HepG2 (cell line): ENCODE results near the gene UNKL. TPM values are rescaled to one million over a fixed set of nuclear protein-coding genes. Genes with fewer than 3 reads are reported as not detected.

Experiments
- ATAC-seq: fragments of 200-7000 bp; cut with Tn5 transposase; 3 replicates; pipeline ENCODE4 v1.9.1; 2020; ENCODE audit warnings: mild to moderate bottlenecking, moderate library complexity
- BruUV-seq: library from RNA; stranded (reverse); fragments of 400-500 nt; replicated peaks from 2 replicates; lab custom pipeline; 2021; lab: Mats Ljungman, UMichigan
- CTCF ChIA-PET: fragments of 300-600 bp; formaldehyde crosslinking; extraction: SDS; loops from one replicate; lab custom pipeline; 2021; ENCODE audit warnings: low total read pairs, inconsistent platforms, low intra/inter-chr PET ratio; lab: Yijun Ruan, JAX
- POLR2A ChIA-PET: fragments of 350-600 bp; sonication (Branson Sonifier 250); formaldehyde crosslinking; loops from one replicate; lab custom pipeline; 2020; ENCODE audit warnings: antibody characterized with exemption, inconsistent platforms; lab: Yijun Ruan, JAX
- DNase-seq: peaks from one replicate; pipeline ENCODE4 v3.0.0-alpha.2; 2015; ENCODE audit warnings: low spot score
- FAIRE-seq: peaks from 3 replicates; lab custom pipeline; 2011; peaks lifted over from hg19 to GRCh38; lab: Jason Lieb, UNC
- H2AFZ ChIP-seq: one replicate; pipeline ENCODE4 v1.6.1; 2011; ENCODE audit warnings: low read length, inconsistent platforms
- H3K27ac ChIP-seq: fragments of 300-600 bp; 3 replicates; pipeline ENCODE4 v1.8.0; 2011; ENCODE audit warnings: mixed run types, mild to moderate bottlenecking, mixed read lengths, low read length, inconsistent platforms; ENCODE audit not compliant: insufficient read depth; ENCODE audit errors: extremely low read length
- H3K27me3 ChIP-seq, 2 experiments: fragments of 200-600 bp in 1 of 2; 2 replicates in 1 of 2; 3 replicates in 1 of 2; pipeline versions ENCODE4 v1.6.0 to v1.8.0; 2011; ENCODE audit warnings: low read length in 2 of 2, mild to moderate bottlenecking in 2 of 2, moderate library complexity in 2 of 2, inconsistent platforms in 1 of 2; ENCODE audit not compliant: insufficient read depth in 2 of 2, control insufficient read depth in 1 of 2
- H3K36me3 ChIP-seq, 2 experiments: fragments of 200-600 bp in 1 of 2; replicated peaks in 1 of 2; 2 replicates in 1 of 2; 3 replicates in 1 of 2; pipeline versions ENCODE4 v1.5.1 to v1.8.0; 2011; ENCODE audit warnings: low read length in 2 of 2, inconsistent platforms in 1 of 2; ENCODE audit not compliant: insufficient read depth in 2 of 2, control insufficient read depth in 1 of 2
- H3K4me1 ChIP-seq: 2 replicates; pipeline ENCODE4 v1.5.1; 2012; ENCODE audit warnings: low read length, inconsistent platforms; ENCODE audit not compliant: insufficient read depth
- H3K4me2 ChIP-seq: 2 replicates; pipeline ENCODE4 v1.6.0; 2011; ENCODE audit warnings: low read depth, low read length, inconsistent platforms
- H3K4me3 ChIP-seq, 3 experiments: fragments of 200-600 bp in 1 of 3; sonication (generic), shearing (Covaris generic) in 1 of 3; replicated peaks in 1 of 3; 2 replicates each; pipeline ENCODE4 v1.5.1; 2011 to 2016; ENCODE audit warnings: low read length in 3 of 3, inconsistent platforms in 2 of 3, low read depth in 2 of 3, mild to moderate bottlenecking in 2 of 3, control low read depth in 1 of 3, mixed read lengths in 1 of 3; ENCODE audit not compliant: insufficient read depth in 1 of 3
- H3K79me2 ChIP-seq: one replicate; pipeline ENCODE4 v1.6.1; 2011; ENCODE audit warnings: low read length, inconsistent platforms; ENCODE audit not compliant: insufficient read depth
- H3K9ac ChIP-seq: 2 replicates; pipeline ENCODE4 v1.6.0; 2011; ENCODE audit warnings: mild to moderate bottlenecking, low read depth, low read length, inconsistent platforms; ENCODE audit not compliant: insufficient read depth
- H3K9me3 ChIP-seq: 2 replicates; pipeline ENCODE4 v1.5.1; 2012; ENCODE audit warnings: mild to moderate bottlenecking, low read length
- H4K20me1 ChIP-seq: 2 replicates; pipeline ENCODE4 v1.6.0; 2011; ENCODE audit warnings: inconsistent platforms, mild to moderate bottlenecking, low read length, moderate library complexity; ENCODE audit not compliant: insufficient read depth
- CREB3 ChIP-seq: sonication (generic); formaldehyde crosslinking; IDR thresholded peaks from 2 replicates; pipeline ENCODE4 v1.5.0; 2020; ENCODE audit warnings: missing genetic modification reagents
- FOXA3 ChIP-seq: IDR thresholded peaks from 2 replicates; pipeline ENCODE4 v1.6.1; 2016; ENCODE audit warnings: missing genetic modification reagents, missing compliant biosample characterization
- FOXP4 ChIP-seq: sonication (generic); formaldehyde crosslinking; IDR thresholded peaks from 2 replicates; pipeline ENCODE4 v1.4.0; 2020; ENCODE audit warnings: missing genetic modification reagents
- GATAD2A ChIP-seq: IDR thresholded peaks from 2 replicates; pipeline ENCODE4 v1.6.1; 2016
- IKZF1 ChIP-seq: fragments of 450-650 bp; IDR thresholded peaks from 2 replicates; pipeline ENCODE4 v1.7.1; 2016
- MIER2 ChIP-seq: IDR thresholded peaks from 2 replicates; pipeline ENCODE4 v1.6.1; 2016; ENCODE audit warnings: missing biosample characterization, missing genetic modification reagents
- MTA3 ChIP-seq: sonication (generic); formaldehyde crosslinking; IDR thresholded peaks from 2 replicates; pipeline ENCODE4 v1.4.0; 2020; ENCODE audit warnings: missing genetic modification reagents
- NR2F2 ChIP-seq: IDR thresholded peaks from 2 replicates; pipeline ENCODE4 v1.6.1; 2012; ENCODE audit warnings: low read depth, inconsistent platforms, borderline replicate concordance
- REST ChIP-seq, 2 experiments: IDR thresholded peaks; 2 replicates each; pipeline ENCODE4 v1.6.1; 2011 to 2012; ENCODE audit warnings: low read length in 2 of 2, borderline replicate concordance in 1 of 2, low read depth in 1 of 2, mild to moderate bottlenecking in 1 of 2, moderate library complexity in 1 of 2
- SYNCRIP ChIP-seq: fragments of 200-400 bp; formaldehyde crosslinking; IDR thresholded peaks from 2 replicates; pipeline ENCODE4 v1.6.1; 2018; ENCODE audit warnings: mild to moderate bottlenecking, low read depth, low read length; ENCODE audit not compliant: insufficient read depth
- TBX2 ChIP-seq: sonication (generic); formaldehyde crosslinking; IDR thresholded peaks from 2 replicates; pipeline ENCODE4 v1.5.0; 2020; ENCODE audit warnings: missing genetic modification reagents, mild to moderate bottlenecking, borderline replicate concordance
- TRIM22 ChIP-seq: fragments of 450-650 bp; IDR thresholded peaks from 2 replicates; pipeline ENCODE4 v1.6.1; 2017
- ZNF382 ChIP-seq: sonication (generic); formaldehyde crosslinking; IDR thresholded peaks from 2 replicates; pipeline ENCODE4 v1.5.0; 2020; ENCODE audit warnings: missing genetic modification reagents, mild to moderate bottlenecking, borderline replicate concordance
- WGBS: methylation state at CpG from one replicate; pipeline ENCODE4 v1.1.6; 2017; ENCODE audit warnings: low lambda C conversion rate; 5-methylcytosine and 5-hydroxymethylcytosine counted together
- in situ Hi-C: cut with HindIII; loops from 2 replicates; pipeline ENCODE4 v1.10.0; 2017; ENCODE audit warnings: low pct_unique_long_range_greater_than_20kb; ENCODE audit not compliant: extremely low pct_ligation_motif_present
- intact Hi-C: fragments of 100-400 bp; cut with micrococcal nuclease; formaldehyde crosslinking; loops from one replicate; pipeline ENCODE4 v1.10.0; 2022; ENCODE audit not compliant: unreplicated experiment
- polyA plus RNA-seq, 8 experiments: library from polyadenylated mRNA; depleted of rRNA in 3 of 8; stranded (reverse) in 7 of 8; unstranded in 1 of 8; fragments of >200 nt; fragmentation: Illumina TruSeq in 4 of 8; extraction: Trizol in 4 of 8; gene quantifications; 2 replicates each; pipeline versions ENCODE4 v1.2.1 to v1.2.3, GENCODE V29; 2011 to 2016; ENCODE audit warnings: low read depth in 4 of 8, missing spikeins in 1 of 8, mixed read lengths in 1 of 8; ENCODE audit not compliant: insufficient read depth in 1 of 8
- total RNA-seq, 5 experiments: library from RNA; depleted of rRNA; stranded (reverse); fragments of >200 nt; fragmentation: Illumina TruSeq; extraction: Trizol; gene quantifications; 2 replicates each; pipeline ENCODE4 v1.2.3, GENCODE V29; 2016; ENCODE audit warnings: low read depth in 1 of 5

UNKL gene
- total and polyA plus RNA-seq, 2 of the 13 experiments (the other 11 are each of a cell fraction or from before 2014, with no cell fraction given), result 10.4 to 17.6 TPM

- Histone ChIP-seq H2AFZ (no peak overlapping the region), H3K4me2 (peak overlapping the region; percentile 99), H3K4me1 (peaks cover 19% of the 10 kb centered on the region), H3K9me3 (no peaks in the 10 kb centered on the region), H3K9ac (peak overlapping the region; percentile 57), H3K4me3 (peak overlapping the region; percentile 60 to 87 (median 71)), H3K27ac (no peak overlapping the region), H3K36me3 (no peaks in the 10 kb centered on the region; a peak in 1 of 5 replicates), H3K27me3 (peaks cover 4 to 29% of the 10 kb centered on the region in 2 experiments; a peak in 3 of 5 replicates), H4K20me1 (no peaks in the 10 kb centered on the region), H3K79me2 (no peaks in the 10 kb centered on the region)
- intact Hi-C loops, result no loop called here
- DNase-seq (peak; percentile 96), ATAC-seq (peak; percentile 93), FAIRE-seq (peak; percentile 93)
- ChIA-PET CTCF (no interaction called here), POLR2A (interaction anchor here (0.6 to 2.3 kb wide), 8 partner anchors 11 to 169 kb away, joined by 3 to 25 read pairs (median 4); partner anchors contain the start of genes BAIAP3, UBE2I and UQCC4)
- BruUV-seq, result no TSS peak
- in situ Hi-C loops, result no loop called here
- 2% methylated on average over 26 of the region's 49 CpGs for WGBS
- TF ChIP-seq GATAD2A (CRISPR knock-in tag), result no peak
- no peak for TF ChIP-seq ZNF382 (CRISPR knock-in tag)
- 0 out of 2 replicates have a peak, but pooled peaks have one; percentile 10 for TF ChIP-seq FOXA3 (CRISPR knock-in tag)
- TF ChIP-seq TRIM22, result no peak
- TF ChIP-seq SYNCRIP, result no peak
- no peak for TF ChIP-seq CREB3 (CRISPR knock-in tag)
- peak; percentile 36 for TF ChIP-seq TBX2 (CRISPR knock-in tag)
- TF ChIP-seq NR2F2, result no peak
- TF ChIP-seq IKZF1, result no peak
- no peak for TF ChIP-seq REST (IDR thresholded peaks at IDR 0.05; ENCODE audit: borderline replicate concordance in 1 of 2, low read depth in 1 of 2, low read length in 2 of 2)
- TF ChIP-seq MIER2 (CRISPR knock-in tag), result no peak
- no peak for TF ChIP-seq MTA3
- TF ChIP-seq FOXP4 (CRISPR knock-in tag), result no peak
These were observed 71.7 kb downstream of the UNKL start for GRCh38 chr16:1342526-1343427.
